Measurements from ENCODE around the gene EFEMP2.

- TF ChIP-seq CTCF (conservative IDR thresholded peaks at IDR 0.05; ENCODE audit: low read length) (no peak), EZH2phosphoT487 (IDR thresholded peaks at IDR 0.05; ENCODE audit: borderline replicate concordance, low read depth, low read length) (no peak)
Observed at GRCh38 chr11:65862191-65862735, 10.3 kb downstream of the EFEMP2 start.
